Cerebellar nuclear complex (tissue), 1 donor: ENCODE results near the gene DAB1.
"Not testable (repeated sequence)": the region's sequence is repeated elsewhere in the genome, so short reads cannot be mapped to it uniquely, and the experiment has no call there.

Experiments used
- DNase-seq, 2 experiments: peaks; one replicate each; lab custom pipeline; 2025; lab: John Stamatoyannopoulos, UW

The DAB1 gene

DNA sequence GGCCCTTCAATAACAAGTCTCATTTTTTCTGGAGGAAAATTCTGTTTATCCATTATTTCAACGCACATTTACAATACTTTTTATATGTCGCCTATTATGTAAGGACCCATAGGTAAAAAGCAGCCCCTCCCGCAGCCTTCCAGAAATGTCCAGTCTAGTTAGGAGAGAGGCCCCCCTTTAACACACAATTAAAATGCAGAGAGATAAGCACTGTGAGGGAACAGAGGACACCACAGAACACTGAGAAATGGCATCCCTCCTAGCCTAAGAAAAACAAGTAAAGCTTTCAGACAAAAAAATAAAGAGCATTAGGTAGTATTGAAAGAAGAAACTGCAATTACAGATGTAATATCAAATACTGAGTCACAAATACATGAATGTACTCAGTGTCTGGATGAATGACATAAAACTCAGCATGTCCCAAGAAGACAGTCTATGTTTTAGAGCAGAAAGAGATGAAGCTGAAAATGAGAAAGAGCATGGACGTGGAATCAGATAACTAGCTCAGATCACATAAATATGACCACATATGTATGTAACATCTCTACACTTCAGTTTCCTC is 62.9 kb downstream of the DAB1 start:
- no peak for DNase-seq

GRCh38 chr1:57357462-57357861 is 66.4 kb downstream of the DAB1 start:
- no peak for DNase-seq

- no peak for DNase-seq
These were observed 70.2 kb downstream of the DAB1 start for GRCh38 chr1:57353654-57354053.

- no peak for DNase-seq
These were observed 73.2 kb downstream of the DAB1 start for GRCh38 chr1:57350610-57351009.

DNA sequence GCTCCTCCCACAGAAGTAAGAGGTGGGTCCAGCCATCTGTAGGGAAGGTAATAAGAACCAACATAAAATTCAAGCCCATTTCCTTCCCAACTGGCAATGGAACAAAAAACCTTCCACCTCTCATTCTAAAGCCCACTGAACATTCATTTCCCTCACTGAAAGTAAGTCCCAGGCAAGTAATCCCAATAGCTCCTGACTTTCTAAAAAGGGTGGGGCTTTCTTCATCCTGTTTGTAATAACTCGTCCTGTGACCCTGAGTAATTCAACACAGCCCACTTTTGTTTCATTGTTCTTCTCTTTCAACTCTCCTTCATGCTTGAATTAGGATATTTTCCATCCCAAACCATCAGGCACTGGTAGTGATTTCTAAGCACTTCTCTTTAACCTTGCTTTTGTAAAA is 74.9 kb downstream of the DAB1 start:
- DNase-seq, result no peak

DNA sequence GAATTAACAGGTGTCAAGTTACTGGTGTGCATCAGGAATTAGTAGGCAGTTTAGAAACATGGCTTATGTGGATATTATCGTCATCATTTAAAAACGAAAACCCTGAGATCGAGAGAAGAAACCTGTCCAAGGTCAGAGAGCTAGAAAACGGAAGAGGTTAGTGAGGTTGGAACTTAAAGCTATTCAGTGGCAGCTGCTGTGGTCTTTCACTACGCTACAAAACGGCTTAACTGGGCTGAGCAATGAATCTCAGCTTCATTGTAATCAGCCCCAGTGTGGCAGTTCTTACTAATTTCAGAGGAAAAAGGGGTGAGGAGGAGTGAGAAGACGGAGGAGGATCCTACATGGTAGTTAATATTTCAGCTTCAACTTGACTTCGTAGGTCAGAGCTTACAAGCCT is 77.9 kb downstream of the DAB1 start:
- DNase-seq, result no peak

GRCh38 chr1:57344265-57344664 is 79.6 kb downstream of the DAB1 start:
- DNase-seq, result no peak

DNA sequence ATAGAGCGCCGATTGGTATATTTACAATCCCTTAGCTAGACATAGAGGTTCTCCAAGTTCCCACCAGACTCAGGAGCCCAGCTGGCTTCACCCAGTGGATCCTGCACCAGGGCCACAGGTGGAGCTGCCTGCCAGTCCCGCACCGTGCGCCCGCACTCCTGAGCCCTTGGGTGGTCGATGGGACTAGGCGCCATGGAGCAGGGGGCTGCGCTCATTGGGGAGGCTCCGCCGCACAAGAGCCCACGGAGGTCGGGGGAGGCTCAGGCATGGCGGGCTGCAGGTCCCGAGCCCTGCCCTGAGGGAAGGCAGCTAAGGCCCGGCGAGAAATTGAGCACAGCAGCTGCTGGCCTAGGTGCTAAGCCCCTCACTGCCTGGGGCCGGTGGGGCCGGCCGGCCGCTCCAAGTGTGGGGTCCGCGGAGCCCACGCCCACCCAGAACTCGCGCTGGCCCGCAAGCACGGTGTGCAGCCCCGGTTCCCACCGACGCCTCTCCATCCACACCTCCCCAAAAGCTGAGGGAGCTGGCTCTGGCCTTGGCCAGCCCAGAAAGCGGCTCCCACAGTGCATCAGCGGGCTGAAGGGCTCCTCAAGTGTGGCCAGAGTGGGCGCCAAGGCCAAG is 80.5 kb downstream of the DAB1 start:
- DNase-seq, result not testable (repeated sequence)

DNA sequence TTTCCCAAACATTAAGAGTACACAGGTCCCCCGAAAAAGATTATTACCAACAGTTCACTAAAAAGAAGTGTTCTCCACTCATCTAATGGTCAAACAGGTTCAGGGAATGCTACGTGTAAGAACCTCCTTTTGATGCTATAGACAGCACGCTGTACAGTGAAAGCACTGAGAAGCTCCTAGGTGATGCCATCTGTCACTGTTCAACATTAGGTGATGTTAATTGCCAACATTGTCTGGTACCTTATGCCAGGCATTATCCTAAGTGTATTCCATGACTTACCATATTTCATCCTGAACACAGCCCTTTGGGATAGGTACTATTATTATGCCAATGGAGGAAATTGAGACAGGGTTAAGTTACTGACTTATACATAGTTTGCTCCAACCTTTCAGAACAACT is 82.1 kb downstream of the DAB1 start:
- peak; percentile 33 to 40 for DNase-seq

- no peak for DNase-seq
These were observed 83.4 kb downstream of the DAB1 start for GRCh38 chr1:57340334-57341070.

GRCh38 chr1:57337623-57338022 is 86.2 kb downstream of the DAB1 start:
- DNase-seq, result no peak

DNA sequence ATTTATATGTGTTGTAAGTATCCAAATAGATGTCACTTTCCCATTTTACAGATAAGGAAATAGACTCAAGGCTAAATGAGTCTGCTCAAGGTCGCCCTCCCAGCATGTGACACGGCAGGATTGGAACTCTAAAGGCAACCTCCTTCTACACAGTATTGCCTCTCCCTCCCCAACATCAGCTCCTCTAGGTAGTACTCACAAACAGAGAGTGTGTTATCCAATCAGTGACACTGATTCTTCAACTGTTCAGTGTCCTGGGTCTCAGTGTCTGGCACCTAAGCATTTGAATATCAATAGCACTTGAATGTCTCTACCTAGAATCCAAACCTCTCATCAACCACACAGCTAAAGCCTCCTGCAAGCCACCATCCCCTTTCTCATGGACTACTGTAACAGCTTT is 87.1 kb downstream of the DAB1 start:
- no peak for DNase-seq

DNA sequence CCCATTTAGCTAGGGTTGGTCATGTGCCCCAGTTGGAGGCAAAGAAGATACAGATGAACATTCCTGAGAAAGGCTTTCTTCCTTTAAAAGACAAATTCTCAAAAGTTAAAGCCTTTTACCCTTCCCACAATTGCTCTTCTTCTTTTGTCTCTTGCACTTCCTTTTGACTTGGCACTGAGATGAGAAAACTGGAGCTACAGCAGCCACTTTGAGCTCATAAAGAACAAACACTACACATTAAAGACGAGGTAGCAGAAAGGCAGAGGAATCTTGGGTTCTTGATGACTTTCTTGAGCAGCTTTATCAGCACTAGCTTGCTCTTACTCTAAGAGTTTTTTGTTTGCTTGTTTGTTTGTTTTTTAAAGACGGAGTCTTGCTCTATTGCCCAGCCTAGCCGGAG is 92.2 kb downstream of the DAB1 start:
- no peak for DNase-seq

- DNase-seq, result no peak
These were observed 93.9 kb downstream of the DAB1 start for GRCh38 chr1:57329937-57330336.

- DNase-seq, result no peak
These were observed 94.8 kb downstream of the DAB1 start for GRCh38 chr1:57329001-57329527.

- peak in 1 of 2 experiments; percentile 75 for DNase-seq
These were observed 95.9 kb downstream of the DAB1 start for GRCh38 chr1:57327946-57328345.

GRCh38 chr1:57327336-57327735 is 96.5 kb downstream of the DAB1 start:
- DNase-seq, result peak; percentile 84 to 97

- DNase-seq, result no peak
These were observed 98.3 kb downstream of the DAB1 start for GRCh38 chr1:57325536-57325935.

DNA sequence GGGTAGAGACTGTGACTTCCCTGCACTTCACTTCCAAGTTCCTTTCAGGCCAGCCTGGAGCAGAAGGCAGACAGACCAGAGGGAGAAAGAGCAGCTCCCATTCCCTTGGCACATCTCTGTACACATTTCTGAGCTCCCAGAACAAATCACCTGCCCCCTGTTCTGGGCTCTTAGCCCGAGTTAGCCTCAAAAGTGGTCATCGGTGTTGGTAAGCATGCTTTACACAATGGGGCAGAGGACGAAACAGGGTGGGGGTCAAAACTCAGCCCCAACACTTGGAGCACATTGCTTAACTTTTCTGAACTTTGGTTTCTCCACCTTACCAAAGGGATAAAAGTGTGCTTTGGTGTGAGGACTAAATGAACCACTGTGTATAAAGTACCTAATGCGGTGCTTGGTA is 98.7 kb downstream of the DAB1 start:
- no peak for DNase-seq

DNA sequence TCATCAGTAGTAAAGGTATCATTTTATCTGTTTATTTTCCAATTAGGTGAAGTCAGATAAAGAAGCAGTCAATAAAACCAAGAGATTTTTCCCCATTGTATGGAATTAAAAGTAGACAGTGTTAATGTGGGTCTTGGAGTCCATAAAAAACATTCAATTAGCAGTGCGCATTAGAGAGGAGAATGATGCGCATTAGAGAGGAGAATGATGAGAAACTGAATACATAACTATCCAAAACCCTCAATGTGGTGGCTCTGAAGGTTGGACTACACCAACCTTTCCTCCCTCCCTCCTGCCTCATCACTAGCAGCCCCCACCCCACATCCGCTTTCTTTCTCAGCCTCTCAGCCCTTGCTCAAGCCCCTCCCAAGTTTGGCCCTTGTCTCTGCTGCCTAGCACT is 99.5 kb downstream of the DAB1 start:
- no peak for DNase-seq

DNA sequence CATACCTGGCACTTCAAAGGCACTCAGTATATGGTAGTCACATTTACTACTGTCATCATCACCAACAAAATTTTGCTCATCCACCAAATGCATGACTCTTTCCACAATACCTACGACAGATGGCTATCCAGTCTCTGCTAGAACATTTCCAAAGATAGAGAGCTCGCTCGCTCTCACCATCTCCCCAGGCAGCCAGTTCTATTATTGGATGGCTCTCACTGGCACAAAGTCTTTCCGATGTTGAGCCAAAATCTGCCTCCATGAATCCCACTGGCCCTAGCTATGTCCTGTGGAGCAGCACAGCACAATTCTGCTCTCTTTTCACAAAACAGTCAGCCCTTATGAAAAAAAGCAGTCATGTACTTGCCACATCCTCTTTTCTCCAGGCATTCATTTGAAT is 102.1 kb downstream of the DAB1 start:
- DNase-seq, result peak; percentile 96

- DNase-seq, result no peak
These were observed 104.1 kb downstream of the DAB1 start for GRCh38 chr1:57319791-57320190.

GRCh38 chr1:57319165-57319564 is 104.7 kb downstream of the DAB1 start:
- DNase-seq, result no peak
